HepG2 (cell line): ENCODE measurements around the gene INTU. TPM values are rescaled to one million over a fixed set of nuclear protein-coding genes. Genes with fewer than 3 reads are reported as not detected.
A peak's percentile ranks its signal among the peaks of the same experiment; 100 is the strongest.

Experiments
- ATAC-seq: fragments of 200-7000 bp; cut with Tn5 transposase; 3 replicates; pipeline ENCODE4 v1.9.1; 2020; ENCODE audit warnings: mild to moderate bottlenecking, moderate library complexity
- BruUV-seq: library from RNA; stranded (reverse); fragments of 400-500 nt; replicated peaks from 2 replicates; lab custom pipeline; 2021; lab: Mats Ljungman, UMichigan
- CTCF ChIA-PET: fragments of 300-600 bp; formaldehyde crosslinking; extraction: SDS; loops from one replicate; lab custom pipeline; 2021; ENCODE audit warnings: low total read pairs, inconsistent platforms, low intra/inter-chr PET ratio; lab: Yijun Ruan, JAX
- POLR2A ChIA-PET: fragments of 350-600 bp; sonication (Branson Sonifier 250); formaldehyde crosslinking; loops from one replicate; lab custom pipeline; 2020; ENCODE audit warnings: antibody characterized with exemption, inconsistent platforms; lab: Yijun Ruan, JAX
- DNase-seq: peaks from one replicate; pipeline ENCODE4 v3.0.0-alpha.2; 2015; ENCODE audit warnings: low spot score
- FAIRE-seq: peaks from 3 replicates; lab custom pipeline; 2011; peaks lifted over from hg19 to GRCh38; lab: Jason Lieb, UNC
- H2AFZ ChIP-seq: one replicate; pipeline ENCODE4 v1.6.1; 2011; ENCODE audit warnings: low read length, inconsistent platforms
- H3K27ac ChIP-seq: fragments of 300-600 bp; 3 replicates; pipeline ENCODE4 v1.8.0; 2011; ENCODE audit warnings: mixed run types, mild to moderate bottlenecking, mixed read lengths, low read length, inconsistent platforms; ENCODE audit not compliant: insufficient read depth; ENCODE audit errors: extremely low read length
- H3K27me3 ChIP-seq, 2 experiments: fragments of 200-600 bp in 1 of 2; 2 replicates in 1 of 2; 3 replicates in 1 of 2; pipeline versions ENCODE4 v1.6.0 to v1.8.0; 2011; ENCODE audit warnings: low read length in 2 of 2, mild to moderate bottlenecking in 2 of 2, moderate library complexity in 2 of 2, inconsistent platforms in 1 of 2; ENCODE audit not compliant: insufficient read depth in 2 of 2, control insufficient read depth in 1 of 2
- H3K36me3 ChIP-seq, 2 experiments: fragments of 200-600 bp in 1 of 2; replicated peaks in 1 of 2; 2 replicates in 1 of 2; 3 replicates in 1 of 2; pipeline versions ENCODE4 v1.5.1 to v1.8.0; 2011; ENCODE audit warnings: low read length in 2 of 2, inconsistent platforms in 1 of 2; ENCODE audit not compliant: insufficient read depth in 2 of 2, control insufficient read depth in 1 of 2
- H3K4me1 ChIP-seq: 2 replicates; pipeline ENCODE4 v1.5.1; 2012; ENCODE audit warnings: low read length, inconsistent platforms; ENCODE audit not compliant: insufficient read depth
- H3K4me2 ChIP-seq: 2 replicates; pipeline ENCODE4 v1.6.0; 2011; ENCODE audit warnings: low read depth, low read length, inconsistent platforms
- H3K4me3 ChIP-seq, 3 experiments: fragments of 200-600 bp in 1 of 3; sonication (generic), shearing (Covaris generic) in 1 of 3; replicated peaks in 1 of 3; 2 replicates each; pipeline ENCODE4 v1.5.1; 2011 to 2016; ENCODE audit warnings: low read length in 3 of 3, inconsistent platforms in 2 of 3, low read depth in 2 of 3, mild to moderate bottlenecking in 2 of 3, control low read depth in 1 of 3, mixed read lengths in 1 of 3; ENCODE audit not compliant: insufficient read depth in 1 of 3
- H3K79me2 ChIP-seq: one replicate; pipeline ENCODE4 v1.6.1; 2011; ENCODE audit warnings: low read length, inconsistent platforms; ENCODE audit not compliant: insufficient read depth
- H3K9ac ChIP-seq: 2 replicates; pipeline ENCODE4 v1.6.0; 2011; ENCODE audit warnings: mild to moderate bottlenecking, low read depth, low read length, inconsistent platforms; ENCODE audit not compliant: insufficient read depth
- H3K9me3 ChIP-seq: 2 replicates; pipeline ENCODE4 v1.5.1; 2012; ENCODE audit warnings: mild to moderate bottlenecking, low read length
- H4K20me1 ChIP-seq: 2 replicates; pipeline ENCODE4 v1.6.0; 2011; ENCODE audit warnings: inconsistent platforms, mild to moderate bottlenecking, low read length, moderate library complexity; ENCODE audit not compliant: insufficient read depth
- ARID5B ChIP-seq: IDR thresholded peaks from 2 replicates; pipeline ENCODE4 v1.4.0; 2020; ENCODE audit warnings: mild to moderate bottlenecking, missing genetic modification reagents
- ARNT2 ChIP-seq: sonication (generic); formaldehyde crosslinking; IDR thresholded peaks from 2 replicates; pipeline ENCODE4 v1.8.0; 2022; ENCODE audit warnings: mild to moderate bottlenecking, low read depth, missing genetic modification reagents, moderate library complexity
- EED ChIP-seq: sonication (generic); formaldehyde crosslinking; IDR thresholded peaks from 2 replicates; pipeline ENCODE4 v1.5.0; 2020; ENCODE audit warnings: mild to moderate bottlenecking, missing genetic modification reagents
- NFIC ChIP-seq: IDR thresholded peaks from 2 replicates; pipeline ENCODE4 v1.6.1; 2012; ENCODE audit warnings: mild to moderate bottlenecking, low read length, inconsistent platforms
- PHF8 ChIP-seq: sonication (generic); formaldehyde crosslinking; IDR thresholded peaks from 2 replicates; pipeline ENCODE4 v1.5.0; 2020; ENCODE audit warnings: missing genetic modification reagents
- RBM22 ChIP-seq: fragments of 200-400 bp; formaldehyde crosslinking; optimal IDR thresholded peaks from 2 replicates; pipeline ENCODE3; 2017; ENCODE audit warnings: mild to moderate bottlenecking, low read length, moderate library complexity
- YY1 ChIP-seq: IDR thresholded peaks from 2 replicates; pipeline ENCODE4 v1.6.1; 2011; ENCODE audit warnings: low read length, low read depth, moderate library complexity, mild to moderate bottlenecking; ENCODE audit not compliant: insufficient read depth, insufficient replicate concordance
- ZNF354B ChIP-seq: sonication (generic); formaldehyde crosslinking; IDR thresholded peaks from 2 replicates; pipeline ENCODE4 v1.8.0; 2022; ENCODE audit warnings: mild to moderate bottlenecking, missing genetic modification reagents
- ZNF567 ChIP-seq: sonication (generic); formaldehyde crosslinking; IDR thresholded peaks from 2 replicates; pipeline ENCODE4 v1.8.1; 2023; ENCODE audit warnings: mild to moderate bottlenecking, missing genetic modification reagents, borderline replicate concordance
- ZNF687 ChIP-seq: sonication (generic); formaldehyde crosslinking; IDR thresholded peaks from 2 replicates; pipeline ENCODE4 v1.5.1; 2020; ENCODE audit warnings: mild to moderate bottlenecking, missing genetic modification reagents, moderate library complexity
- ZSCAN22 ChIP-seq: sonication (generic); formaldehyde crosslinking; IDR thresholded peaks from 2 replicates; pipeline ENCODE4 v1.4.0; 2020; ENCODE audit warnings: mild to moderate bottlenecking, missing genetic modification reagents
- WGBS: methylation state at CpG from one replicate; pipeline ENCODE4 v1.1.6; 2017; ENCODE audit warnings: low lambda C conversion rate; 5-methylcytosine and 5-hydroxymethylcytosine counted together
- in situ Hi-C: cut with HindIII; loops from 2 replicates; pipeline ENCODE4 v1.10.0; 2017; ENCODE audit warnings: low pct_unique_long_range_greater_than_20kb; ENCODE audit not compliant: extremely low pct_ligation_motif_present
- intact Hi-C: fragments of 100-400 bp; cut with micrococcal nuclease; formaldehyde crosslinking; loops from one replicate; pipeline ENCODE4 v1.10.0; 2022; ENCODE audit not compliant: unreplicated experiment
- polyA plus RNA-seq, 8 experiments: library from polyadenylated mRNA; depleted of rRNA in 3 of 8; stranded (reverse) in 7 of 8; unstranded in 1 of 8; fragments of >200 nt; fragmentation: Illumina TruSeq in 4 of 8; extraction: Trizol in 4 of 8; gene quantifications; 2 replicates each; pipeline versions ENCODE4 v1.2.1 to v1.2.3, GENCODE V29; 2011 to 2016; ENCODE audit warnings: low read depth in 4 of 8, missing spikeins in 1 of 8, mixed read lengths in 1 of 8; ENCODE audit not compliant: insufficient read depth in 1 of 8
- total RNA-seq, 5 experiments: library from RNA; depleted of rRNA; stranded (reverse); fragments of >200 nt; fragmentation: Illumina TruSeq; extraction: Trizol; gene quantifications; 2 replicates each; pipeline ENCODE4 v1.2.3, GENCODE V29; 2016; ENCODE audit warnings: low read depth in 1 of 5

The INTU gene
- total and polyA plus RNA-seq, 2 of the 13 experiments (the other 11 are each of a cell fraction or from before 2014, with no cell fraction given) = 5.3 to 6.2 TPM

- TF ChIP-seq ARID5B (CRISPR knock-in tag) = 0 out of 2 replicates have a peak, but pooled peaks have one; percentile 16
- TF ChIP-seq, all 625 proteins: peak for 15; not testable (repeated sequence) for 610
Observed at GRCh38 chr4:127655590-127655989, 22.8 kb downstream of the INTU start (continued).

GRCh38 chr4:127656047-127656680, 23.4 kb downstream of the INTU start:
- Histone ChIP-seq H3K4me1 (no peaks in the 10 kb centered on the region; the same call in 1 of the 2 replicates), H2AFZ (no peak overlapping the region), H3K27me3 (no peaks in the 10 kb centered on the region), H4K20me1 (no peaks in the 10 kb centered on the region), H3K79me2 (no peaks in the 10 kb centered on the region), H3K4me3 (peak overlapping the region; percentile 42 to 50 (median 47); a peak in 5 of 6 replicates), H3K36me3 (no peaks in the 10 kb centered on the region; a peak in 1 of 5 replicates), H3K9me3 (no peaks in the 10 kb centered on the region), H3K27ac (peak overlapping the region; percentile 40), H3K9ac (0 out of 2 replicates have a peak overlapping the region, but pooled peaks have one; percentile 39), H3K4me2 (peak overlapping the region; percentile 47)
- 59% methylated on average over 9 of the region's 9 CpGs for WGBS
- ATAC-seq = peak; percentile 35; the same call in 1 of the 3 replicates
- no peak for DNase-seq
- intact Hi-C loops = no loop called here
- no peak for FAIRE-seq
- in situ Hi-C loops = no loop called here
- no TSS peak for BruUV-seq
- ChIA-PET POLR2A (interaction anchor here (1.0 to 1.3 kb wide), 2 partner anchors 12 to 23 kb away, joined by 3 to 4 read pairs; partner anchors contain the start of gene INTU), CTCF (no interaction called here)
- TF ChIP-seq NFIC = no peak
- no peak for TF ChIP-seq ZNF354B (CRISPR knock-in tag)
- TF ChIP-seq ZSCAN22 = no peak
- TF ChIP-seq EED (CRISPR knock-in tag) = no peak
- peak; percentile 33; the same call in 1 of the 2 replicates for TF ChIP-seq ZNF687 (CRISPR knock-in tag)
- 0 out of 2 replicates have a peak, but pooled peaks have one; percentile 48 for TF ChIP-seq PHF8 (CRISPR knock-in tag)
- TF ChIP-seq RBM22 = no peak
- peak; percentile 39 for TF ChIP-seq YY1
- no peak for TF ChIP-seq ZNF567 (CRISPR knock-in tag)
- no peak for TF ChIP-seq ARNT2 (CRISPR knock-in tag)
